Measurements from ENCODE around the gene CACNG1. TPM values are rescaled to one million over a fixed set of nuclear protein-coding genes. Genes with fewer than 3 reads are reported as not detected.

Gene CACNG1
- total and polyA plus RNA-seq, 4 donors = not detected

DNA sequence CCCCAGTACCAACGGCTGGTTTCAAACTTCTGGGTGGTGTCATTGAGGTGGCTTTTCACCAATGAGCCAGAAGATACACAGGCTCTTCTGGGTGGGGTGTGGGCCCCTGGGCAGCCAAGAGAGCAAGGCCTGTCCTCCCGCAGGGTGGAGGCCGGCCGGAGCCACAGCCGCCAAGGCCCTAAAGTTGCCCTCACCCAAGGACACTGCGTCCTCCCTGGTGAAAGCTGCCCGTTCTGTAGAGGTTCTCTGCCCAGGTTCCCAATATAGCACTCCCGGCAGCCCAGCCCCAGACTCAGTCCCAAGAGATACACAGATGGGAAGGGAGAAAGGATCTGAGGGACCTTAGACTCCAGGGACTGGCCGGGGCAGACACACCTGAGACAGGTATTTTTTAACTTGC lies 10.7 kb upstream of the CACNG1 start:
- H3K27me3 ChIP-seq (ENCODE audit: control insufficient read depth in 4 of 4, insufficient read depth in 4 of 4, low read length in 3 of 4) = no peaks in the 10 kb centered on the region
- no peak overlapping the region for H3K9ac ChIP-seq (ENCODE audit: low read depth in 1 of 2, low read length in 2 of 2)
- no peaks in the 10 kb centered on the region for H3K4me1 ChIP-seq (ENCODE audit: control insufficient read depth in 4 of 4, insufficient read depth in 4 of 4, low read length in 3 of 4)
- H3K4me3 ChIP-seq (ENCODE audit: low read depth in 1 of 3, low read length in 3 of 3) = no peak overlapping the region
- no peak overlapping the region for H3K27ac ChIP-seq (ENCODE audit: low read depth in 1 of 2, low read length in 2 of 2)
- no peaks in the 10 kb centered on the region for H3K9me3 ChIP-seq (ENCODE audit: control insufficient read depth in 4 of 4, low read length in 3 of 4)
- no peaks in the 10 kb centered on the region for H3K36me3 ChIP-seq (ENCODE audit: control insufficient read depth in 4 of 4, insufficient read depth in 3 of 4, low read depth in 1 of 4, low read length in 3 of 4)
- TF ChIP-seq, protein P1, sequence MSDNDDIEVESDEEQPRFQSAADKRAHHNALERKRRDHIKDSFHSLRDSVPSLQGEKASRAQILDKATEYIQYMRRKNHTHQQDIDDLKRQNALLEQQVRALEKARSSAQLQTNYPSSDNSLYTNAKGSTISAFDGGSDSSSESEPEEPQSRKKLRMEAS (IDR thresholded peaks at IDR 0.05) = no peak
- TF ChIP-seq GABPA (IDR thresholded peaks at IDR 0.05 in 1 of 2, conservative IDR thresholded peaks at IDR 0.05 in 1 of 2) (no peak), RAD21 (IDR thresholded peaks at IDR 0.05) (no peak), SP1 (IDR thresholded peaks at IDR 0.05) (no peak), YY1 (IDR thresholded peaks at IDR 0.05) (no peak), ATF3 (IDR thresholded peaks at IDR 0.05) (no peak), FOXA2 (IDR thresholded peaks at IDR 0.05) (no peak), TAF1 (conservative IDR thresholded peaks at IDR 0.05) (no peak), EGR1 (IDR thresholded peaks at IDR 0.05; ENCODE audit: low read depth in 2 of 2) (no peak), HNF4G (IDR thresholded peaks at IDR 0.05) (no peak), NR2F2 (IDR thresholded peaks at IDR 0.05) (no peak), FOXA1 (IDR thresholded peaks at IDR 0.05) (no peak), JUND (IDR thresholded peaks at IDR 0.05) (no peak), RXRA (IDR thresholded peaks at IDR 0.05) (no peak), HNF4A (conservative IDR thresholded peaks at IDR 0.05) (no peak)
- TF ChIP-seq, protein P2, sequence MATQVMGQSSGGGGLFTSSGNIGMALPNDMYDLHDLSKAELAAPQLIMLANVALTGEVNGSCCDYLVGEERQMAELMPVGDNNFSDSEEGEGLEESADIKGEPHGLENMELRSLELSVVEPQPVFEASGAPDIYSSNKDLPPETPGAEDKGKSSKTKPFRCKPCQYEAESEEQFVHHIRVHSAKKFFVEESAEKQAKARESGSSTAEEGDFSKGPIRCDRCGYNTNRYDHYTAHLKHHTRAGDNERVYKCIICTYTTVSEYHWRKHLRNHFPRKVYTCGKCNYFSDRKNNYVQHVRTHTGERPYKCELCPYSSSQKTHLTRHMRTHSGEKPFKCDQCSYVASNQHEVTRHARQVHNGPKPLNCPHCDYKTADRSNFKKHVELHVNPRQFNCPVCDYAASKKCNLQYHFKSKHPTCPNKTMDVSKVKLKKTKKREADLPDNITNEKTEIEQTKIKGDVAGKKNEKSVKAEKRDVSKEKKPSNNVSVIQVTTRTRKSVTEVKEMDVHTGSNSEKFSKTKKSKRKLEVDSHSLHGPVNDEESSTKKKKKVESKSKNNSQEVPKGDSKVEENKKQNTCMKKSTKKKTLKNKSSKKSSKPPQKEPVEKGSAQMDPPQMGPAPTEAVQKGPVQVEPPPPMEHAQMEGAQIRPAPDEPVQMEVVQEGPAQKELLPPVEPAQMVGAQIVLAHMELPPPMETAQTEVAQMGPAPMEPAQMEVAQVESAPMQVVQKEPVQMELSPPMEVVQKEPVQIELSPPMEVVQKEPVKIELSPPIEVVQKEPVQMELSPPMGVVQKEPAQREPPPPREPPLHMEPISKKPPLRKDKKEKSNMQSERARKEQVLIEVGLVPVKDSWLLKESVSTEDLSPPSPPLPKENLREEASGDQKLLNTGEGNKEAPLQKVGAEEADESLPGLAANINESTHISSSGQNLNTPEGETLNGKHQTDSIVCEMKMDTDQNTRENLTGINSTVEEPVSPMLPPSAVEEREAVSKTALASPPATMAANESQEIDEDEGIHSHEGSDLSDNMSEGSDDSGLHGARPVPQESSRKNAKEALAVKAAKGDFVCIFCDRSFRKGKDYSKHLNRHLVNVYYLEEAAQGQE (IDR thresholded peaks at IDR 0.05) = no peak
- TF ChIP-seq, protein P3, sequence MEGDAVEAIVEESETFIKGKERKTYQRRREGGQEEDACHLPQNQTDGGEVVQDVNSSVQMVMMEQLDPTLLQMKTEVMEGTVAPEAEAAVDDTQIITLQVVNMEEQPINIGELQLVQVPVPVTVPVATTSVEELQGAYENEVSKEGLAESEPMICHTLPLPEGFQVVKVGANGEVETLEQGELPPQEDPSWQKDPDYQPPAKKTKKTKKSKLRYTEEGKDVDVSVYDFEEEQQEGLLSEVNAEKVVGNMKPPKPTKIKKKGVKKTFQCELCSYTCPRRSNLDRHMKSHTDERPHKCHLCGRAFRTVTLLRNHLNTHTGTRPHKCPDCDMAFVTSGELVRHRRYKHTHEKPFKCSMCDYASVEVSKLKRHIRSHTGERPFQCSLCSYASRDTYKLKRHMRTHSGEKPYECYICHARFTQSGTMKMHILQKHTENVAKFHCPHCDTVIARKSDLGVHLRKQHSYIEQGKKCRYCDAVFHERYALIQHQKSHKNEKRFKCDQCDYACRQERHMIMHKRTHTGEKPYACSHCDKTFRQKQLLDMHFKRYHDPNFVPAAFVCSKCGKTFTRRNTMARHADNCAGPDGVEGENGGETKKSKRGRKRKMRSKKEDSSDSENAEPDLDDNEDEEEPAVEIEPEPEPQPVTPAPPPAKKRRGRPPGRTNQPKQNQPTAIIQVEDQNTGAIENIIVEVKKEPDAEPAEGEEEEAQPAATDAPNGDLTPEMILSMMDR (IDR thresholded peaks at IDR 0.05; ENCODE audit: low read depth, low read length, missing input control) = no peak
- no peak for DNase-seq (ENCODE audit: low spot score)
- 95% methylated on average over 9 of the region's 9 CpGs for whole genome bisulfite sequencing

GRCh38 chr17:67035131-67036083 lies 8.9 kb upstream of the CACNG1 start:
- TF ChIP-seq HNF4G (IDR thresholded peaks at IDR 0.05) = no peak
- Histone ChIP-seq H3K27ac (ENCODE audit: low read depth in 1 of 2, low read length in 2 of 2) (no peak overlapping the region), H3K27me3 (ENCODE audit: control insufficient read depth in 4 of 4, insufficient read depth in 4 of 4, low read length in 3 of 4) (no peaks in the 10 kb centered on the region), H3K4me3 (ENCODE audit: low read depth in 1 of 3, low read length in 3 of 3) (no peak overlapping the region), H3K9me3 (ENCODE audit: control insufficient read depth in 4 of 4, low read length in 3 of 4) (no peaks in the 10 kb centered on the region), H3K9ac (ENCODE audit: low read depth in 1 of 2, low read length in 2 of 2) (no peak overlapping the region), H3K4me1 (ENCODE audit: control insufficient read depth in 4 of 4, insufficient read depth in 4 of 4, low read length in 3 of 4) (no peaks in the 10 kb centered on the region), H3K36me3 (ENCODE audit: control insufficient read depth in 4 of 4, insufficient read depth in 3 of 4, low read depth in 1 of 4, low read length in 3 of 4) (no peaks in the 10 kb centered on the region)
- DNase-seq (ENCODE audit: low spot score) = no peak
- 82% methylated on average over 11 of the region's 11 CpGs for WGBS

All from liver (tissue), 9 donors.